DOHH2 (cell line): ENCODE data around the gene F8.
A peak's percentile ranks its signal among the peaks of the same experiment; 100 is the strongest.

ENCODE experiments used
- H3F3A ChIP-seq: fragments of 200-600 bp; sonication (generic), shearing (Covaris generic); 2 replicates; pipeline ENCODE4 v1.6.0; 2016; ENCODE audit warnings: antibody characterized with exemption, mild to moderate bottlenecking; ENCODE audit not compliant: control insufficient read depth, insufficient read depth
- H3K27ac ChIP-seq: fragments of 200-600 bp; sonication (generic); 2 replicates; pipeline ENCODE4 v1.5.1; 2014; ENCODE audit warnings: low read depth, mild to moderate bottlenecking, low read length, moderate library complexity
- H3K27me3 ChIP-seq: fragments of 200-600 bp; sonication (generic); 2 replicates; pipeline ENCODE4 v1.6.1; 2014; ENCODE audit warnings: mild to moderate bottlenecking, low read length, mixed read lengths; ENCODE audit not compliant: control insufficient read depth
- H3K36me3 ChIP-seq: fragments of 200-600 bp; sonication (generic); 2 replicates; pipeline ENCODE4 v1.6.1; 2014; ENCODE audit warnings: mild to moderate bottlenecking, low read length, moderate library complexity, mixed read lengths; ENCODE audit not compliant: control insufficient read depth
- H3K4me1 ChIP-seq: fragments of 200-600 bp; sonication (generic); 2 replicates; pipeline ENCODE4 v1.6.1; 2014; ENCODE audit warnings: mild to moderate bottlenecking, low read length, mixed read lengths; ENCODE audit not compliant: control insufficient read depth
- H3K4me2 ChIP-seq: fragments of 200-600 bp; sonication (generic); 2 replicates; pipeline ENCODE4 v1.6.0; 2014; ENCODE audit warnings: mild to moderate bottlenecking, low read length, moderate library complexity
- H3K4me3 ChIP-seq: fragments of 200-600 bp; sonication (generic); 2 replicates; pipeline ENCODE4 v1.5.1; 2014; ENCODE audit warnings: mild to moderate bottlenecking, low read length, mixed read lengths
- H3K79me2 ChIP-seq: fragments of 200-600 bp; sonication (generic); 2 replicates; pipeline ENCODE4 v1.6.1; 2014; ENCODE audit warnings: mild to moderate bottlenecking, low read length, mixed read lengths; ENCODE audit not compliant: control insufficient read depth
- H3K9me2 ChIP-seq: fragments of 200-600 bp; sonication (generic); replicated peaks from 2 replicates; pipeline ENCODE4 v1.6.1; 2014; ENCODE audit warnings: mild to moderate bottlenecking, low read length, mixed read lengths; ENCODE audit not compliant: control insufficient read depth
- H3K9me3 ChIP-seq: fragments of 200-600 bp; sonication (generic); 2 replicates; pipeline ENCODE4 v1.6.1; 2014; ENCODE audit warnings: antibody characterized with exemption, low read length, mixed read lengths; ENCODE audit not compliant: control insufficient read depth, insufficient read depth
- H4K20me1 ChIP-seq: fragments of 200-600 bp; sonication (generic); 2 replicates; pipeline ENCODE4 v1.6.0; 2014; ENCODE audit warnings: low read depth, mild to moderate bottlenecking, antibody characterized with exemption, low read length, moderate library complexity; ENCODE audit not compliant: control insufficient read depth, insufficient read depth
- CTCF ChIP-seq: fragments of 200-600 bp; sonication (generic); IDR thresholded peaks from one replicate; pipeline ENCODE4 v1.5.1; 2014; ENCODE audit warnings: antibody characterized with exemption, mild to moderate bottlenecking, low read depth, low read length; ENCODE audit not compliant: poor library complexity, severe bottlenecking
- EZH2phosphoT487 ChIP-seq: fragments of 200-600 bp; sonication (generic); IDR thresholded peaks from 2 replicates; pipeline ENCODE4 v1.6.1; 2017; ENCODE audit warnings: borderline replicate concordance, mild to moderate bottlenecking, antibody characterized with exemption, low read length, moderate library complexity, mixed read lengths

F8 gene

GRCh38 chrX:155070663-155070974 is 48.1 kb upstream of the F8 start:
- H3K9me2 ChIP-seq, result no peaks in the 10 kb centered on the region
- H3K9me3 ChIP-seq, result no peaks in the 10 kb centered on the region
- no peaks in the 10 kb centered on the region for H3F3A ChIP-seq
- H3K27ac ChIP-seq, result peak overlapping the region; percentile 71
- H3K36me3 ChIP-seq, result peaks cover 42% of the 10 kb centered on the region
- TF ChIP-seq EZH2phosphoT487 (no peak), CTCF (no peak)
- no peaks in the 10 kb centered on the region for H4K20me1 ChIP-seq
- no peaks in the 10 kb centered on the region for H3K27me3 ChIP-seq
- H3K79me2 ChIP-seq, result peaks cover 85% of the 10 kb centered on the region
- H3K4me3 ChIP-seq, result peak overlapping the region; percentile 94
- peaks cover 37% of the 10 kb centered on the region for H3K4me1 ChIP-seq
- H3K4me2 ChIP-seq, result peak overlapping the region; percentile 78

- H4K20me1 ChIP-seq, result no peaks in the 10 kb centered on the region
- no peaks in the 10 kb centered on the region for H3K27me3 ChIP-seq
- H3K36me3 ChIP-seq, result peaks cover 36% of the 10 kb centered on the region
- H3K9me3 ChIP-seq, result no peaks in the 10 kb centered on the region
- H3K9me2 ChIP-seq, result no peaks in the 10 kb centered on the region
- peak overlapping the region; percentile 94 for H3K4me3 ChIP-seq
- peaks cover 85% of the 10 kb centered on the region for H3K79me2 ChIP-seq
- H3K4me2 ChIP-seq, result peak overlapping the region; percentile 78
- H3F3A ChIP-seq, result no peaks in the 10 kb centered on the region
- peaks cover 37% of the 10 kb centered on the region for H3K4me1 ChIP-seq
- H3K27ac ChIP-seq, result peak overlapping the region; percentile 71
- TF ChIP-seq EZH2phosphoT487, result no peak
- no peak for TF ChIP-seq CTCF
These were observed 47.5 kb upstream of the F8 start for GRCh38 chrX:155070038-155070437.

GRCh38 chrX:155069414-155069813 is 46.9 kb upstream of the F8 start:
- H3K27ac ChIP-seq, result no peak overlapping the region
- TF ChIP-seq CTCF, result no peak
- TF ChIP-seq EZH2phosphoT487, result no peak
- H3K79me2 ChIP-seq, result peaks cover 82% of the 10 kb centered on the region

GRCh38 chrX:155068165-155068564 is 45.6 kb upstream of the F8 start:
- Histone ChIP-seq H3K4me2 (peak overlapping the region; percentile 78), H3K4me1 (peaks cover 26% of the 10 kb centered on the region)

More at GRCh38 chrX:155069414-155069813, 46.9 kb upstream of the F8 start:
- H3K4me1 ChIP-seq, result peaks cover 37% of the 10 kb centered on the region
- H4K20me1 ChIP-seq, result no peaks in the 10 kb centered on the region
- H3K36me3 ChIP-seq, result peaks cover 31% of the 10 kb centered on the region
- H3K27me3 ChIP-seq, result no peaks in the 10 kb centered on the region
- no peaks in the 10 kb centered on the region for H3K9me3 ChIP-seq
- no peaks in the 10 kb centered on the region for H3K9me2 ChIP-seq
- peak overlapping the region; percentile 78 for H3K4me2 ChIP-seq
- peak overlapping the region; percentile 94 for H3K4me3 ChIP-seq
- H3F3A ChIP-seq, result no peaks in the 10 kb centered on the region

More at GRCh38 chrX:155068165-155068564, 45.6 kb upstream of the F8 start:
- H3K4me3 ChIP-seq, result peak overlapping the region; percentile 94; the same call in 1 of the 2 replicates
- H3K36me3 ChIP-seq, result peaks cover 18% of the 10 kb centered on the region
- H3K9me3 ChIP-seq, result no peaks in the 10 kb centered on the region
- no peak overlapping the region for H3K27ac ChIP-seq
- no peaks in the 10 kb centered on the region for H4K20me1 ChIP-seq
- no peaks in the 10 kb centered on the region for H3F3A ChIP-seq
- H3K9me2 ChIP-seq, result no peaks in the 10 kb centered on the region
- peaks cover 70% of the 10 kb centered on the region for H3K79me2 ChIP-seq
- no peak for TF ChIP-seq CTCF
- no peak for TF ChIP-seq EZH2phosphoT487
- no peaks in the 10 kb centered on the region for H3K27me3 ChIP-seq
